Endothelial cell of umbilical vein (primary cell): ENCODE measurements around the gene CCM2. TPM values are rescaled to one million over a fixed set of nuclear protein-coding genes. Genes with fewer than 3 reads are reported as not detected.

Experiments
- BruUV-seq: library from RNA; stranded (reverse); fragments of 400-500 nt; replicated peaks from 2 replicates; lab custom pipeline; 2021; lab: Mats Ljungman, UMichigan
- CTCF ChIA-PET: fragments of 300-600, 350-600 bp; sonication (Branson Sonifier 250); formaldehyde crosslinking; loops from one replicate; lab custom pipeline; 2021; ENCODE audit warnings: antibody characterized with exemption, inconsistent platforms; lab: Charles Lee
- POLR2A ChIA-PET: fragments of 300-600, 350-600 bp; sonication (Branson Sonifier 250); formaldehyde crosslinking; loops from one replicate; lab custom pipeline; 2021; ENCODE audit warnings: antibody characterized with exemption, inconsistent platforms; lab: Charles Lee
- DNase-seq: peaks from one replicate; pipeline ENCODE4 v3.0.0-alpha.2; 2011; ENCODE audit warnings: low read depth, low spot score
- FAIRE-seq: peaks from 2 replicates; lab custom pipeline; 2011; peaks lifted over from hg19 to GRCh38; lab: Jason Lieb, UNC
- H2AFZ ChIP-seq: 2 replicates; pipeline ENCODE4 v1.6.0; 2012; ENCODE audit warnings: low read depth, low read length, control low read depth, inconsistent platforms
- H3K27ac ChIP-seq: 2 replicates; pipeline ENCODE4 v1.5.1; 2011; ENCODE audit warnings: low read depth, mild to moderate bottlenecking, control low read depth, low read length, moderate library complexity; ENCODE audit not compliant: insufficient read depth
- H3K27me3 ChIP-seq, 2 experiments: 2 replicates each; pipeline versions ENCODE4 v1.6.0 to v1.6.1; 2011; ENCODE audit warnings: low read length in 2 of 2, mixed read lengths in 1 of 2; ENCODE audit not compliant: control insufficient read depth in 2 of 2, insufficient read depth in 2 of 2
- H3K36me3 ChIP-seq, 2 experiments: 2 replicates in 1 of 2; 3 replicates in 1 of 2; pipeline ENCODE4 v1.5.1; 2011; ENCODE audit warnings: low read length in 2 of 2, mild to moderate bottlenecking in 1 of 2, moderate library complexity in 1 of 2; ENCODE audit not compliant: control insufficient read depth in 2 of 2, insufficient read depth in 2 of 2; ENCODE audit errors: extremely low read depth in 1 of 2
- H3K4me1 ChIP-seq: 3 replicates; pipeline ENCODE4 v1.5.1; 2011; ENCODE audit warnings: mild to moderate bottlenecking, low read length; ENCODE audit not compliant: control insufficient read depth, insufficient read depth; ENCODE audit errors: extremely low read depth
- H3K4me2 ChIP-seq: 2 replicates; pipeline ENCODE4 v1.6.1; 2011; ENCODE audit warnings: low read length, control low read depth, mixed read lengths; ENCODE audit not compliant: insufficient read depth
- H3K4me3 ChIP-seq, 3 experiments: fragments of 200-600 bp in 1 of 3; sonication (generic), shearing (Covaris generic) in 1 of 3; replicated peaks in 1 of 3; 2 replicates each; pipeline ENCODE4 v1.5.1; 2011 to 2016; ENCODE audit warnings: control low read depth in 3 of 3, low read length in 3 of 3, mild to moderate bottlenecking in 2 of 3, inconsistent platforms in 1 of 3, low read depth in 1 of 3, moderate library complexity in 1 of 3; ENCODE audit not compliant: insufficient read depth in 1 of 3
- H3K79me2 ChIP-seq: 2 replicates; pipeline ENCODE4 v1.6.0; 2012; ENCODE audit warnings: low read length, inconsistent platforms; ENCODE audit not compliant: control insufficient read depth, insufficient read depth
- H3K9ac ChIP-seq: replicated peaks from 2 replicates; pipeline ENCODE3; 2011; ENCODE audit warnings: low read length, control low read depth; ENCODE audit not compliant: insufficient read depth; ENCODE audit errors: extremely low read depth
- H3K9me1 ChIP-seq: replicated peaks from 3 replicates; pipeline ENCODE4 v1.6.0; 2011; ENCODE audit warnings: mild to moderate bottlenecking, low read length; ENCODE audit not compliant: control insufficient read depth, insufficient read depth; ENCODE audit errors: extremely low read depth
- H3K9me3 ChIP-seq: replicated peaks from 2 replicates; pipeline ENCODE4 v1.5.1; 2012; ENCODE audit warnings: low read length, inconsistent platforms; ENCODE audit not compliant: control insufficient read depth, insufficient read depth
- H4K20me1 ChIP-seq: replicated peaks from 2 replicates; pipeline ENCODE3; 2011; ENCODE audit warnings: mild to moderate bottlenecking, low read length; ENCODE audit not compliant: control insufficient read depth, insufficient read depth; ENCODE audit errors: extremely low read depth
- CTCF ChIP-seq, 2 donors: IDR thresholded peaks; 1 replicate in 1 of 2; 2 replicates in 1 of 2; pipeline ENCODE4 v1.5.1; 2011; ENCODE audit warnings: low read length in 2 of 2, mild to moderate bottlenecking in 2 of 2, moderate library complexity in 2 of 2, control low read depth in 1 of 2, inconsistent platforms in 1 of 2, low read depth in 1 of 2; ENCODE audit not compliant: insufficient read depth in 1 of 2; ENCODE audit errors: extremely low read depth in 1 of 2
- EZH2 ChIP-seq: IDR thresholded peaks from 2 replicates; pipeline ENCODE4 v1.6.1; 2012; ENCODE audit warnings: borderline replicate concordance, low read depth, mild to moderate bottlenecking, moderate library complexity, low read length, inconsistent platforms; ENCODE audit not compliant: severe bottlenecking
- FOS ChIP-seq: IDR thresholded peaks from 2 replicates; pipeline ENCODE4 v1.6.1; 2011; ENCODE audit warnings: mild to moderate bottlenecking, low read length, moderate library complexity, borderline replicate concordance; ENCODE audit not compliant: insufficient read depth
- GATA2 ChIP-seq: IDR thresholded peaks from 2 replicates; pipeline ENCODE4 v1.7.0; 2011; ENCODE audit warnings: low read depth, mild to moderate bottlenecking, moderate library complexity, mixed read lengths, low read length; ENCODE audit not compliant: insufficient read length, insufficient read depth
- JUN ChIP-seq: IDR thresholded peaks from 2 replicates; pipeline ENCODE4 v1.6.1; 2011; ENCODE audit warnings: borderline replicate concordance, low read depth; ENCODE audit not compliant: insufficient read length, insufficient read depth
- MAX ChIP-seq: IDR thresholded peaks from 2 replicates; pipeline ENCODE4 v1.6.1; 2011; ENCODE audit not compliant: insufficient read depth, insufficient read length
- MYC ChIP-seq: IDR thresholded peaks from one replicate; pipeline ENCODE4 v1.6.1; 2011; ENCODE audit warnings: mild to moderate bottlenecking, low read depth, low read length
- POLR2A ChIP-seq: IDR thresholded peaks from 2 replicates; pipeline ENCODE4 v1.6.1; 2012; ENCODE audit warnings: low read depth, mild to moderate bottlenecking, control low read depth, low read length
- POLR2AphosphoS5 ChIP-seq: IDR thresholded peaks from 2 replicates; pipeline ENCODE4 v1.6.1; 2012; ENCODE audit warnings: low read depth, mild to moderate bottlenecking, control low read depth, low read length, moderate library complexity; ENCODE audit not compliant: insufficient read depth
- dilution Hi-C: fragments of 300-500 bp; cut with MboI; formaldehyde crosslinking; loops from one replicate; pipeline ENCODE4 v1.15.0; 2019; ENCODE audit warnings: low sequenced_read_pairs; ENCODE audit not compliant: extremely low pct_ligation_motif_present
- intact Hi-C: fragments of 100-400 bp; cut with micrococcal nuclease; formaldehyde crosslinking; loops from one replicate; pipeline ENCODE4 v1.10.0; 2022
- polyA plus RNA-seq, 4 experiments: library from polyadenylated mRNA; depleted of rRNA in 3 of 4; stranded (reverse) in 3 of 4; unstranded in 1 of 4; fragments of >200 nt; gene quantifications; 2 replicates each; pipeline versions ENCODE4 v1.2.1 to v1.2.3, GENCODE V29; 2011 to 2012; ENCODE audit warnings: missing spikeins in 1 of 4
- total RNA-seq: library from RNA; stranded (reverse); gene quantifications from 2 replicates; pipeline ENCODE4 v1.2.3, GENCODE V29; 2021

The CCM2 gene
- total and polyA plus RNA-seq, 2 donors (not counting 3 experiments of a cell fraction or from before 2014, with no cell fraction given): 66.1 to 70.4 TPM

- no peak overlapping the region for H3K4me3 ChIP-seq
- no peaks in the 10 kb centered on the region for H3K9me1 ChIP-seq
- no TSS peak for BruUV-seq
- H3K79me2 ChIP-seq: peaks cover 24% of the 10 kb centered on the region
- no peak overlapping the region for H2AFZ ChIP-seq
- H4K20me1 ChIP-seq: no peaks in the 10 kb centered on the region
- peaks cover 16 to 79% of the 10 kb centered on the region in 2 experiments for H3K36me3 ChIP-seq
- H3K9me3 ChIP-seq: no peaks in the 10 kb centered on the region
- dilution Hi-C loops (no loop called here), intact Hi-C loops (no loop called here)
- no peak overlapping the region for H3K27ac ChIP-seq
- FAIRE-seq: no peak
- POLR2A ChIA-PET: interaction anchor here (0.6 kb wide), 1 partner anchor 742 kb away, joined by 5 read pairs; no protein-coding TSS in a partner anchor
- CTCF ChIA-PET: interaction anchor here (1.2 to 1.4 kb wide), 2 partner anchors 29 to 131 kb away, joined by 3 to 6 read pairs; no protein-coding TSS in a partner anchor
- H3K4me1 ChIP-seq: peaks cover 4% of the 10 kb centered on the region
- DNase-seq: no peak
- no peak overlapping the region for H3K4me2 ChIP-seq
- no peaks in the 10 kb centered on the region for H3K27me3 ChIP-seq
- TF ChIP-seq EZH2: no peak
- H3K9ac ChIP-seq: no peak overlapping the region
These were observed 104.2 kb downstream of the CCM2 start for GRCh38 chr7:45103958-45104843.

- BruUV-seq: no TSS peak
- FAIRE-seq: no peak
These were observed 105.0 kb downstream of the CCM2 start for GRCh38 chr7:45104844-45105587.

More at GRCh38 chr7:45104844-45105587, 105.0 kb downstream of the CCM2 start:
- Histone ChIP-seq H3K9me1 (no peaks in the 10 kb centered on the region), H3K27me3 (no peaks in the 10 kb centered on the region), H4K20me1 (no peaks in the 10 kb centered on the region), H3K4me1 (peaks cover 4% of the 10 kb centered on the region), H3K4me2 (no peak overlapping the region), H3K9me3 (no peaks in the 10 kb centered on the region), H3K36me3 (peaks cover 17 to 73% of the 10 kb centered on the region in 2 experiments), H3K27ac (no peak overlapping the region), H3K4me3 (no peak overlapping the region), H3K9ac (no peak overlapping the region), H2AFZ (no peak overlapping the region), H3K79me2 (peaks cover 29% of the 10 kb centered on the region)
- ChIA-PET POLR2A (interaction anchor here (0.6 kb wide), 1 partner anchor 741 kb away, joined by 5 read pairs; no protein-coding TSS in a partner anchor), CTCF (interaction anchor here (1.2 to 1.4 kb wide), 2 partner anchors 28 to 132 kb away, joined by 3 to 6 read pairs; no protein-coding TSS in a partner anchor)
- no peak for TF ChIP-seq POLR2A
- TF ChIP-seq EZH2: no peak
- TF ChIP-seq GATA2: no peak
- TF ChIP-seq CTCF (IDR thresholded peaks at IDR 0.05; ENCODE audit: extremely low read depth in 1 of 2, insufficient read depth in 1 of 2, low read depth in 1 of 2, low read length in 2 of 2): no peak
- no peak for TF ChIP-seq JUN
- TF ChIP-seq POLR2AphosphoS5: no peak
- TF ChIP-seq FOS: no peak
- no peak for TF ChIP-seq MAX
- no peak for TF ChIP-seq MYC
- dilution Hi-C loops (no loop called here), intact Hi-C loops (no loop called here)
- DNase-seq: no peak
